NCI-H510A (cell line): ENCODE data around the gene PSIP1.
"Not testable (repeated sequence)": the region's sequence is repeated elsewhere in the genome, so short reads cannot be mapped to it uniquely, and the experiment has no call there.

Experiments used
- DNase-seq: peaks from one replicate; lab custom pipeline; 2025; lab: John Stamatoyannopoulos, UW

PSIP1 gene

GRCh38 chr9:15501803-15502202 lies 9.0 kb downstream of the PSIP1 start:
- DNase-seq, result no peak

DNA sequence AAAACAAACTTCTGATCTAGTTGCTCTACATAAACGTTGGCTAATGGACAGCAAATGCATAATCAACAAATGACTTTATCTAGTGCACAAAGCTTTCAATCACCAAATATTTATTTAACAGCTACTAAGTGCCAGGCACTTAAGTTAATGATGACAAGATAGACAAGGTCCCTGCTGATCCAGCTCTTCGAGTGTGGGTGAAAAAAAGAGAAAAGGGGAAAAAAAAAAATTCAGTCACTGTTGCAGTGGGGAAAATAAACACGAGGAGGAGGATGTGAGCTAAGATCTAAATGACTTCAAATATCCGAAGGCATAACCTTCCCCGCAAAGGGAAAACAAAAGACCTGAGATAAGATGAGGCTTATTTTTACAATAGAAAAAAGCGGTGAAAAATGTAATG lies 9.6 kb downstream of the PSIP1 start:
- no peak for DNase-seq

- no peak for DNase-seq
These were observed 11.6 kb downstream of the PSIP1 start for GRCh38 chr9:15499139-15499538.

DNA sequence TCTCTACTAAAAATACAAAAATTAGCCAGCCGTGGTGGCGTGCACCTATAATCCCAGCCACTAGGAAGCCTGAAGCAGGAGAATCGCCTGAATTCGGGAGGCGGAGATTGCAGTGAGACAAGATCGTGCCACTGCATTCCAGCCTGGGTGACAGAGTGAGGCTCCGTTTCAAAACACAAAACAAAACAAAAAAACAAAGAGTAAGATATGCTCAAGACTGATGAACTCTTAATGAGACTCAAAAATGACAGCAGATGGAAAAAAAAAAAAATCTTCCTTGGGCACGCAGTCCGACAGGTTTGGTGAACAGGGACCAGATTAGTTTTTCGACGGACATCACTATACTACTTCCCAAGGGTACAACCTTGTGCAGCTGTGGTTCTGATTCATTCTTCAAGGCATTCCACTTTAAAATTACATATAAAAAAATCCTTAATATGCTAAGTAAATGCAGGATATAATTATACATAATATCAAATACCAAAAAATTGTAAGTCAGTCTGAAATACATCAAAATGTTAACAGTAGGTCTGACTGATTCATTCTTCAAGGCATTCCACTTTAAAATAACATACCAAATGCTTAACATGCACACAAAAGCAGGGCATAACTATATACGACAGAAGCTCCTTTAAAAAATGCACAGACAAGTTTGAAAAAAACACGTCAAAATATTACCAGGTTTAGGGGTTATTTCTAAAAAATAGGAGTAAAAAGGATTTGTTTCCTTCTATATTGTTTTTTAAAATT lies 12.3 kb downstream of the PSIP1 start:
- no peak for DNase-seq

GRCh38 chr9:15492485-15493150 lies 18.2 kb downstream of the PSIP1 start:
- DNase-seq, result no peak

GRCh38 chr9:15491950-15492349 lies 18.8 kb downstream of the PSIP1 start:
- DNase-seq, result no peak

- no peak for DNase-seq
These were observed 24.7 kb downstream of the PSIP1 start for GRCh38 chr9:15485836-15486666.

- no peak for DNase-seq
These were observed 26.0 kb downstream of the PSIP1 start for GRCh38 chr9:15484802-15485201.

DNA sequence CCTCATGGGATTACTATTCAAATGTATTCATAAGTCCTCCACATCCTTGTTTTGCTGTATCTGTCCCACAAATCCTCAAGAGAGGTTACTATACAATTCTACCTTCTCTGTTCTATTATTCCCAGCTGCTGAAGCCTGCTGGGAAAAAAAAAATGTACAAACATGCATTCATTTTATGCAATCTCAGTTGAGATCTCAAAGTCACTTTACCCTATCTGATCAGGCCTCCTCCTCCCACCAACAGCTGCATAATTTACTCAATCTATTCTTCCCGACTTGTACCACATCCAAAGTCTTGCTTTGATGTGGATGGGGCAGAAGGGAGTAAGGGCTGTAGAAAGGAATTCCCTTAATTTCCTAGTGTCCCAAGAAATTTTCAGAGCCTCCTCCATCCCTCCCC lies 28.6 kb downstream of the PSIP1 start:
- DNase-seq, result no peak

- DNase-seq, result no peak
These were observed 30.7 kb downstream of the PSIP1 start for GRCh38 chr9:15480028-15480427.

DNA sequence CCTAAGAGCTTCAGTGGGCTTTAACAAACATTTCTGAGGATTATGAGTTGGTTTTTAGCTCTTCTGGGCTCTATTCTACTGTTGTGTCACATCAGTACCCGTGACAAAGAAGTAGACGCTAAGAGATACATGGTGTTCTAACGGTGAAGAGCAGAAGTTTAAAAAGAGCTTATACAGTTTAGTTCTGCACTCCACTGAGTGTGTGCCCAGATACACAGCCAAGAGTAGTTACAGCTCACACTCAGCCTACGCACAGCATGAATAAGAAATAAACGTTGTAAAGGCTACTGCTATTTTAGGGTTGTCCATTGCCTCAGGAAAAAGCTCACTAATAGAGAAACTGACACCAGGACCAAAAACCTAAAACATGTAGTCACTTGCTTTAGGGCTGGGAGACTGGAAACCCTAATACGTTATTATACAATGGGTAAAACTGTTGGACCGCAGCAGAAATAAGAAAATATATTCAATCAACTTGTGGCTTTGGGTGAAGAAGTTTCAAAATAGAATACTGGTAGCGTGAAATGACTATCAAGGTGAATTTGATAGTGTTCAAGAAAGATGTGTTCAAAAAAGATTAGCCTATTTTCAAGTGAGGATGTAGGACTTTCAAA lies 34.7 kb downstream of the PSIP1 start:
- DNase-seq, result no peak

GRCh38 chr9:15469862-15470261 lies 40.9 kb downstream of the PSIP1 start:
- no peak for DNase-seq

DNA sequence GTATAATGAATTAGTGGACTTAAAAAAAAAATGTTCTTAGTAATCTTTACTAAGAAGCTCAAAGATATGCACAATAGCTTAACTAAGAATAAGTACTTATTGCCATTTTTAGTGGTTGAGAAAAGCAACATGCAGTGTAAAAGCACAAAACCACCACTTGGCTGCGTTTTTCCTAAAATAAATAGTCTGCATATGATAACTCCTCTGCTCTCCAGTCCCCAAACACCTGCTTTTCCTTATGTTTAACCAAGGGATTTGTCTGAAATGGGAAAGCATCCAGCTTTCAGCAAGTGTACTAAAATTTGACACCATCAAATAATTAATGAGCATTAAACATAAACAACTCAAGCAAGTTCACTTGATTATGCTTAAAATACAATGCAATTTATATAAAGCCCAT lies 41.4 kb downstream of the PSIP1 start:
- DNase-seq, result no peak

GRCh38 chr9:15468145-15468544 lies 42.6 kb downstream of the PSIP1 start:
- peak; percentile 3 for DNase-seq

GRCh38 chr9:15461601-15462000 lies 49.2 kb downstream of the PSIP1 start:
- no peak for DNase-seq

DNA sequence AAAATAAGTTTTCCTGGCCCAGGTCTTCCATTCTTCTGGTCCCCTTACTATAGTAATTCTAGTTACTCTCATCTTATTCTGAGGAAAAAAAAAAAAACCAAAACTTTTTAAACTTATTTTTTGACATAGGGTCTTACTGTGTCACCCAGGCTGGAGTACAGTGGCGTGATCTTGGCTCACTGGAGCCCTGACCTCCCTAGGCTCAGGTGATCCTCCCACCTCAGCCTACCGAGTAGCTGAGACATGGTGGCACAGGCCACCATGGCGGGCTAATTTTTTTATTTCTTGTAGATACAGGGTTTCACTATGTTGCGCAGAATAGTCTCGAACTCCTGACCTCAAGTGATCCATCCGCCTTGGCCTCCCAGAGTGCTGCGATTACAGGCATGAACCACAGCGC lies 49.7 kb downstream of the PSIP1 start:
- no peak for DNase-seq

DNA sequence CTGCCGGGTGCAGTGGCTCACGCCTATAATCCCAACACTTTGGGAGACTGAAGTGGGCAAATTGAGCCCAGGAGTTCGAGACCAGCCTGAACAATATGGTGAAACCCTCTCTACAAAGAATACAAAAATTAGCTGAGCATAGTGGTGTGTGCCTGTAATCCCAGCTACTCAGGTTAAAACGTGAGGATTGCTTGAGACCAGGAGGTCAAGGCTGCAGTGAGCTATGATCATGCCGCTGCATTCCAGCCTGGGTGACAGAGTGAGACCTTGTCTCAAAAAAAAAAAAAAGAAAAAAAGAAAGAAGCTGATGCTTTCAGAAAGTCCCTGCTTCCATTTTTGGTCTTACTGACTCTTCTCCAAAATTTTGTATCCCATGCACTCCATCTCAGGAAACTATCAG lies 56.8 kb downstream of the PSIP1 start:
- no peak for DNase-seq

- DNase-seq, result no peak
These were observed 66.6 kb downstream of the PSIP1 start for GRCh38 chr9:15444141-15444540.

DNA sequence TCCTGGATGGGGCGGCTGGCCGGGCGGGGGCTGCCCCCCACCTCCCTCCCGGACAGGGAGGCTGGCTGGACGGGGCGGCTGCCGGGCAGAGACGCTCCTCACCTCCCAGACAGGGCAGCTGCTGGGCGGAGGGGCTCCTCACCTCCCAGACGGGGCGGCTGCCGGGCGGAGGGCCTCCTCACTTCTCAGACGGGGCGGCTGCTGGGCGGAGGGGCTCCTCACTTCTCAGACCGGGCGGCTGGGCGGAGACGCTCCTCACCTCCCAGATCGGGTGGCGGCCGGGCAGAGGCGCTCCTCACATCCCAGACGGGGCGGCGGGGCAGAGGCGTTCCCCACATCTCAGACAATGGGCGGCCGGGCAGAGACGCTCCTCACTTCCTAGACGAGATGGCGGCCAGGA lies 68.5 kb downstream of the PSIP1 start:
- not testable (repeated sequence) for DNase-seq

GRCh38 chr9:15441841-15442240 lies 68.9 kb downstream of the PSIP1 start:
- not testable (repeated sequence) for DNase-seq

- DNase-seq, result no peak
These were observed 71.9 kb downstream of the PSIP1 start for GRCh38 chr9:15438891-15439290.

DNA sequence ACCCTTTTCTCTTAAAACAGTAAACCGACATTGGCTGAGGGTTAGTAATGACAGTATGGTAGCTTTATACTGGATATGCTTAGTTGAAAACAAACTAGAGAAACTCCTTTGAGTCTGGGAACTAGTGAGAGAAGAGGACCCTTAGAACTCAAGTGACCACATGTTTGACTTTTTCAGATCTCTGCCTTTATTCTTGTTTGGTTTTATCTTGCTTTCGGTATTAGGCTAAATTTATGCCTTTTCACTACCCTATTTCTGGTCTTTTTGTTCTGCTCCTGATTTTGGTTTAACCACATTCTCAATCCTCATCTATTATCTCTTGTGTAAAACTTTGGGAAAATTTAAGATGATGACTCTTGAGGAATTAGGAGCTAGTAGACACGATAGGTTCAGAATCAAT lies 77.1 kb downstream of the PSIP1 start:
- no peak for DNase-seq
